ENCODE results near the gene GOLIM4.

- TF ChIP-seq YY1 (IDR thresholded peaks at IDR 0.05; ENCODE audit: insufficient read depth, insufficient read length) (no peak), SUZ12 (IDR thresholded peaks at IDR 0.05; ENCODE audit: extremely low read depth, insufficient read depth, insufficient read length) (no peak)
Observed at GRCh38 chr3:168083906-168084305, 11.8 kb downstream of the GOLIM4 start.

Data from NT2/D1 (cell line).